Measurements from ENCODE around the gene ASAH2B. TPM values are rescaled to one million over a fixed set of nuclear protein-coding genes. Genes with fewer than 3 reads are reported as not detected.
"Not testable (repeated sequence)": the region's sequence is repeated elsewhere in the genome, so short reads cannot be mapped to it uniquely, and the experiment has no call there.

ASAH2B gene
- total RNA-seq, 2 experiments from 2014 or later: 2.8 to 3.8 TPM

DNA sequence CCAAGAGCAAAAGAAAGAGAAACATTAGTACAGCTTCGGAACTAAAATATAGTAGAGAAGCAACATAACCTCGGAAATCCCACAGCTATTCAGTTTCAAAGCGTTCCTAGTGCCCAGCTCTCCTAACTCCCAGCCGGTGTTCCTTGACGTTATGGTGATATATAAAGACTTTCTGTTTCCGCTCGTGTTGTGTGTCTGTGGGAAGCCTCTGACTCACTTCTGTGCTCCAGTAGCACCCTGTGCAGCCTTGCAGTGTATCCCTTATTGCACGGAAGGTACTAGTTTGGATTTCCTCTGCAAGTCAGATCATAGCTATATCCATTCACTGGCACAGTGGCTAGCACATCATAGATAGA lies 535 bp downstream of the ASAH2B start:
- DNase-seq: peak; percentile 52
- H3K27me3 Mint-ChIP-seq: peaks cover 2% of the 10 kb centered on the region
- intact Hi-C loops (cut with micrococcal nuclease): no loop called here
- CTCF ChIA-PET: no interaction called here
- peaks cover 17% of the 10 kb centered on the region for H3K4me1 Mint-ChIP-seq (ENCODE audit: low read depth)
- TF ChIP-seq CTCF (IDR thresholded peaks at IDR 0.05): no peak
- peak overlapping the region; percentile 94 for H3K27ac Mint-ChIP-seq
- no peaks in the 10 kb centered on the region for H3K9me3 Mint-ChIP-seq
- peak overlapping the region; percentile 98 for H3K4me3 Mint-ChIP-seq
- POLR2A ChIA-PET: interaction anchor here (1.8 kb wide), 1 partner anchor 10 kb away, joined by 4 read pairs; no protein-coding TSS in a partner anchor
- ATAC-seq: peak; percentile 62
- H3K36me3 Mint-ChIP-seq (ENCODE audit: low read depth): no peaks in the 10 kb centered on the region

GRCh38 chr10:50742820-50743219 lies 3.1 kb downstream of the ASAH2B start:
- H3K4me3 Mint-ChIP-seq; H3K27ac Mint-ChIP-seq; intact Hi-C loops (cut with micrococcal nuclease); H3K9me3 Mint-ChIP-seq; CTCF ChIA-PET; H3K27me3 Mint-ChIP-seq; DNase-seq; ATAC-seq; H3K36me3 Mint-ChIP-seq (ENCODE audit: low read depth); POLR2A ChIA-PET: not testable (repeated sequence)
- H3K4me1 Mint-ChIP-seq (ENCODE audit: low read depth): peaks cover 17% of the 10 kb centered on the region

DNA sequence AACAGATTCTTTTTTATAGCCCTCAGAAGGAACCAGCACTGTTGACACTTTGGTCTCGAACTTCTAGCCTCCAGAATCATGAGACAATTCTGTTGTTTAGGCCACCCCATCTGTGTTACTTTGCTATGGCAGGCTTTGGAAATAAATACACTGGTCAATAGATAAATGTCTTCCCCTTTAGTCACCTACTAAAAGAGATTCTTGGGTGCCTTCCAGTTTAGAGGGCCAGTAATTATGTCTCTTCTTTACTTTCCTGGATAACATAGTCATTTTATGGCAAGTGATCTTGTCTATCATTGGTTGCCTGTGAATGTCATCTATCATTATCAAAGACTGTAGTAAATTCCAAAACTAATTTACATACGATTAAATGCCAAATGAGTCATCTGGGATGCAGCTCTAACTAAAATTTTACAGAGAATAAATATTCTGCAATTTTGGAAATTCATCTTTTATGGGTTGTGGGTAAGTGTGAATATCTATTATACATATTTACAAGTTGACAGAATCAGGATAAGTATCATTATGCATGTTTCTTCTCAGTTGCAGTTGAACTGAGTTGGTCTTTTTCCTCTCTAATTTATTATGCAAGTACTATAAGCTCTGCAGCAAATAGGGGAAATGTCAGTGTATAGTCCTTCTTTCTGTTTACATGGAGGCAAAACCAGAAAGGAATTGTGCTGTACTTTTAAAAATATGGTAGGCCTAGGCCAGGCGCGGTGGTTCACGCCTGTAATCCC lies 27.2 kb downstream of the ASAH2B start:
- intact Hi-C loops (cut with micrococcal nuclease); POLR2A ChIA-PET; H3K9me3 Mint-ChIP-seq; H3K27me3 Mint-ChIP-seq; H3K27ac Mint-ChIP-seq; DNase-seq; H3K4me3 Mint-ChIP-seq; CTCF ChIA-PET; H3K4me1 Mint-ChIP-seq (ENCODE audit: low read depth); H3K36me3 Mint-ChIP-seq (ENCODE audit: low read depth); ATAC-seq: not testable (repeated sequence)

GRCh38 chr10:50772042-50772441 lies 32.3 kb downstream of the ASAH2B start:
- not testable (repeated sequence) for ATAC-seq, H3K27ac Mint-ChIP-seq

DNA sequence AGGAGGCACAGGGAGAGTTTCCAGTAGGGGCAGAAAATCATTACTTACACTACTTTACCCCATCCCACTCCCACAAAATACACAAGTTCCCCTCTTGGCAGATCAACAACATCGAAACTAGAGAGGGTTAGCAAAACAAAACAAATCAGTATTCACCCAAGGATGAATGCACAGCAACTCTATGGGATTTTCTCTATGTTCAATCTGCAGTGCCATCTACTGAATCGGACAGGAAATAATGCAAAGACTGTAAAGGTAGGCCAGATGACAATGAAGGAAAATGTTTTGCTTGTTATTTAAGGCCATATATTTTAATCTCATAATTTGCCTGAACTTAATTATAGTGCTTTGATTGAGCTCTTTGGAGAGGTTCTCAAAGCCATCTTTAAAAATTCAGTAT lies 35.1 kb downstream of the ASAH2B start:
- ATAC-seq; intact Hi-C loops (cut with micrococcal nuclease); POLR2A ChIA-PET; H3K9me3 Mint-ChIP-seq; CTCF ChIA-PET; H3K4me3 Mint-ChIP-seq; H3K4me1 Mint-ChIP-seq (ENCODE audit: low read depth); H3K27me3 Mint-ChIP-seq; H3K27ac Mint-ChIP-seq; H3K36me3 Mint-ChIP-seq (ENCODE audit: low read depth); DNase-seq: not testable (repeated sequence)

More at GRCh38 chr10:50772042-50772441, 32.3 kb downstream of the ASAH2B start:
- H3K4me1 Mint-ChIP-seq (ENCODE audit: low read depth); DNase-seq; CTCF ChIA-PET; H3K4me3 Mint-ChIP-seq; H3K36me3 Mint-ChIP-seq (ENCODE audit: low read depth); intact Hi-C loops (cut with micrococcal nuclease); POLR2A ChIA-PET; H3K9me3 Mint-ChIP-seq; H3K27me3 Mint-ChIP-seq: not testable (repeated sequence)

GRCh38 chr10:50780036-50780435 lies 40.3 kb downstream of the ASAH2B start:
- intact Hi-C loops (cut with micrococcal nuclease); H3K4me3 Mint-ChIP-seq; H3K36me3 Mint-ChIP-seq (ENCODE audit: low read depth); CTCF ChIA-PET; H3K27me3 Mint-ChIP-seq; H3K9me3 Mint-ChIP-seq; DNase-seq; H3K27ac Mint-ChIP-seq; H3K4me1 Mint-ChIP-seq (ENCODE audit: low read depth); POLR2A ChIA-PET; ATAC-seq: not testable (repeated sequence)

DNA sequence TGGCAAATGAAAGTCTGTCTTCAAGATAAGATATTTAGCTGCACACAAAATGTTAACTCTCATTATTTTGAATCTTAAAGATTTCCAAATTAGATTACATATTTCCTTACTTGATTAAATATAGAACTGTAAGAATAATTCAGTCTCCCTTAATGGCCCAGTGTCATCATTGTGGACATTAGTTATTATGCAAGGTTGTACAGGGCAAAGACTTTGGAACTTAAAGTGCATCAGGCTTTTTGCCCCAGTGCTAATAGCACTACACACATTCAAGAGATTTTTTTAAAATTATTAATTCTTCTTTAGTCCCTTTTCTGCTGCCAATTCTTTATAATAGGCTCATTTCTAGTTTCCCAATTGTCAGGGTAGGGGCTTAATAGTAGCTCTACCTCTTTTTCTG lies 42.3 kb downstream of the ASAH2B start:
- DNase-seq; H3K4me3 Mint-ChIP-seq; H3K27ac Mint-ChIP-seq; POLR2A ChIA-PET; H3K9me3 Mint-ChIP-seq; CTCF ChIA-PET; intact Hi-C loops (cut with micrococcal nuclease); H3K27me3 Mint-ChIP-seq; H3K4me1 Mint-ChIP-seq (ENCODE audit: low read depth); H3K36me3 Mint-ChIP-seq (ENCODE audit: low read depth); ATAC-seq: not testable (repeated sequence)

GRCh38 chr10:50787962-50788361 lies 48.2 kb downstream of the ASAH2B start:
- H3K4me1 Mint-ChIP-seq (ENCODE audit: low read depth); POLR2A ChIA-PET; intact Hi-C loops (cut with micrococcal nuclease): not testable (repeated sequence)

More at GRCh38 chr10:50787962-50788361, 48.2 kb downstream of the ASAH2B start:
- H3K4me3 Mint-ChIP-seq; H3K27ac Mint-ChIP-seq; DNase-seq; H3K27me3 Mint-ChIP-seq; H3K36me3 Mint-ChIP-seq (ENCODE audit: low read depth); H3K9me3 Mint-ChIP-seq; ATAC-seq; CTCF ChIA-PET: not testable (repeated sequence)
